Lower leg skin (tissue), 3 donors: ENCODE measurements around the gene HES6.

Experiments
- POLR2A ChIP-seq, 2 donors: fragments of 450-650 bp; IDR thresholded peaks; one replicate each; pipeline ENCODE4 v1.6.1; 2016 to 2017; ENCODE audit warnings: antibody characterized with exemption in 2 of 2, mild to moderate bottlenecking in 1 of 2, moderate library complexity in 1 of 2
- TF ChIP-seq, protein P1 (sequence below), 3 donors: fragments of 450-650 bp; IDR thresholded peaks; one replicate each; pipeline ENCODE4 v1.5.1; 2016; ENCODE audit warnings: antibody characterized with exemption in 3 of 3, mild to moderate bottlenecking in 3 of 3, moderate library complexity in 2 of 3

DNA sequence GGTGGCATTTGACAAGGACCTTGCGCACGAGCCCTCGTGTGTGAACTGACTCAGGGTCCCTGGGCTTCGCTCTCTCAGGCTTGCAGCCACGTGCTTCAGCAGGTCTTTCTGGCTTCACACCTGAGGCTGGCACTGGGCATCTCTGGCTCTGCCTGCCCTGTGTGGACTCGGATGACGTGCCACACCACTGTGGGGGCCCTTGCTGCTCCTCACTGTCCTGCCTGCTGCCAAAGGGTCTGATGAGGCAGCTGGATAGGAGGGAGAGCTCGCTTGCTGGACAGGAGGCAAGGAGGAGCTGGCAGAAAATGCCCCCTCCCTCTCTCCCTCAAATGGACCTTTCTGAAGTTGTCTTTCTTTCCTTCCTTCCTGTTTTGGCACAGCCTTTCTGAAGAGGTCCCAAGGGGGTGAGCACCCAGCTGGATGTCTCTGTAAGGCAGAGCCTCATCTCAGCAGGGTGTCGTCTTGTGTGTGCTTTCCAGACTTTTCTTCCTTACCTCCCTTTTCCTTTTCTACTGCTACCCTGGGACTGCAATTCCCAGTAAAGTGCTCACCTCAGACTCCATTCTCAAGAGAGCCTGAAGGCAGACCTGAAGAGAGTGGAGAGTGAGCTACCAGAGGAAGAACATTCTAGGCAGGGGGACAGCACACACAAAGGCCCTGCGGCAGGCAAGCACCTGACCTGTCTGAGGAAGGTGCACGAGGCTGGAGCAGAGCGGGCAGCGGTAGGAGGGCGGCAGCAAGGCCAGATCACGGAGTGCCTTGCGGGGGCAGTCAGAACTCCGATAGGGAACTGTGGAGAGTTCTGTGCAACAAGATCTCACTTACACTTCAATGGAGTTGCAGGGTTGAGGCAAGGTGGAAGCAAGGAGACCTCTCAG is 43.3 kb upstream of the HES6 start:
- TF ChIP-seq, protein P1, sequence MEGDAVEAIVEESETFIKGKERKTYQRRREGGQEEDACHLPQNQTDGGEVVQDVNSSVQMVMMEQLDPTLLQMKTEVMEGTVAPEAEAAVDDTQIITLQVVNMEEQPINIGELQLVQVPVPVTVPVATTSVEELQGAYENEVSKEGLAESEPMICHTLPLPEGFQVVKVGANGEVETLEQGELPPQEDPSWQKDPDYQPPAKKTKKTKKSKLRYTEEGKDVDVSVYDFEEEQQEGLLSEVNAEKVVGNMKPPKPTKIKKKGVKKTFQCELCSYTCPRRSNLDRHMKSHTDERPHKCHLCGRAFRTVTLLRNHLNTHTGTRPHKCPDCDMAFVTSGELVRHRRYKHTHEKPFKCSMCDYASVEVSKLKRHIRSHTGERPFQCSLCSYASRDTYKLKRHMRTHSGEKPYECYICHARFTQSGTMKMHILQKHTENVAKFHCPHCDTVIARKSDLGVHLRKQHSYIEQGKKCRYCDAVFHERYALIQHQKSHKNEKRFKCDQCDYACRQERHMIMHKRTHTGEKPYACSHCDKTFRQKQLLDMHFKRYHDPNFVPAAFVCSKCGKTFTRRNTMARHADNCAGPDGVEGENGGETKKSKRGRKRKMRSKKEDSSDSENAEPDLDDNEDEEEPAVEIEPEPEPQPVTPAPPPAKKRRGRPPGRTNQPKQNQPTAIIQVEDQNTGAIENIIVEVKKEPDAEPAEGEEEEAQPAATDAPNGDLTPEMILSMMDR (IDR thresholded peaks at IDR 0.05) = no peak
- TF ChIP-seq POLR2A (IDR thresholded peaks at IDR 0.05) = no peak
